Measurements from ENCODE around the gene PRPSAP1. TPM values are rescaled to one million over a fixed set of nuclear protein-coding genes. Genes with fewer than 3 reads are reported as not detected.

PRPSAP1 gene
- polyA plus RNA-seq, 4 donors: 32.2 to 46.7 (median 33.7) TPM

DNA sequence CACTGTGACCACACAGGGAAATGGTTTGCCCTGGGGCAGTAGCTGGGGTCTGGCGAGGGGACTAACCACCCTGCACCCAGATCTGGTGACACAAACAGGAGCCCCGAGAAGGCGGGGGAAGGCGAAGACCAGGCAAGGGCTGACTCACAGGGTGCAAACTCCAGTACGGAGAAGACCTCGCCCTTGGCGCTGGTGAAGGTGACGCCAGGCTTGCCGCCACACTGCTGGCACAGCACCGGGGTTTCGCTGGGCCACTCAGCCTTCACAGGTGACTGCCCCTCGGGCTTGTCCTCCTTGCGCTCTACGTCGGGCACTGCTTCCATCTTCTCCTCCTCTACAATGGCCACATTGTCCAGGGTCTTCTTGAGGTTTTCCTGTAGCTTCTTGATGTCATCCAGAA is 42.3 kb upstream of the PRPSAP1 start:
- WGBS, 3 donors: 27 to 77% (median 34%) methylated on average over 12 to 15 of the region's 15 CpGs
- Histone ChIP-seq H3K27me3 (ENCODE audit: control insufficient read depth in 3 of 3, insufficient read depth in 3 of 3, low read length in 3 of 3) (no peaks in the 10 kb centered on the region), H3K4me3 (ENCODE audit: low read depth in 1 of 3, low read length in 3 of 3) (no peak overlapping the region), H3K36me3 (ENCODE audit: control insufficient read depth in 3 of 3, insufficient read depth in 2 of 3, low read depth in 1 of 3, low read length in 3 of 3) (peaks cover 14 to 89% (median 18%) of the 10 kb centered on the region in 3 donors), H3K4me1 (ENCODE audit: control insufficient read depth in 3 of 3, insufficient read depth in 2 of 3, low read depth in 1 of 3, low read length in 2 of 3) (peaks cover 0 to 4% (median 0%) of the 10 kb centered on the region in 3 donors), H3K9me3 (ENCODE audit: control insufficient read depth in 2 of 2, insufficient read depth in 1 of 2, low read depth in 1 of 2, low read length in 1 of 2) (no peaks in the 10 kb centered on the region), H3K27ac (ENCODE audit: low read depth in 1 of 3, low read length in 2 of 3) (peak overlapping the region in 1 of 3 donors; percentile 63)
- FAIRE-seq: no peak
- DNase-seq: peak in 1 of 2 donors; percentile 93

DNA sequence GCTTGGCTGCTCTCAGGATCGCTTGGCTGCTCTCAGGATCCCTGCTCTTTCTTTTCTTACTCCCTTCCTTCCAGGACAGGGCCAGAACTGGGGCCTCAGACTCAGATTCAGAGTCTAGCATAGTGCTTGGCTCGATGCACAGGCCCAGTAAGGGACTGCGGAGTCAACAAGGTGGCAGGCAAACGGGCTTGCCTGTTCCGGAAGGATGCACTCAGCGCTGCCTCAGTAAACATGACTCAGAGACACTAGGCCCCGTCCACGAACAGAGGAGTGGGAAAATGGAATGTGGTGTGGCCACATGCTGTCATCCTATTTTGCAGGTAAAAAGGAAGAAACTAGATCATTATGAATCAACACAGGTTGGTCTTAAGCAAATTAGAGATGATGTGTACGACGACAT is 40.5 kb upstream of the PRPSAP1 start:
- H3K27ac ChIP-seq (ENCODE audit: low read depth in 1 of 3, low read length in 2 of 3): no peak overlapping the region
- H3K9me3 ChIP-seq (ENCODE audit: control insufficient read depth in 2 of 2, insufficient read depth in 1 of 2, low read depth in 1 of 2, low read length in 1 of 2): no peaks in the 10 kb centered on the region
- H3K4me3 ChIP-seq (ENCODE audit: low read depth in 1 of 3, low read length in 3 of 3): no peak overlapping the region
- H3K4me1 ChIP-seq (ENCODE audit: control insufficient read depth in 3 of 3, insufficient read depth in 2 of 3, low read depth in 1 of 3, low read length in 2 of 3): peaks cover 0 to 4% (median 0%) of the 10 kb centered on the region in 3 donors
- no peak for DNase-seq
- H3K27me3 ChIP-seq (ENCODE audit: control insufficient read depth in 3 of 3, insufficient read depth in 3 of 3, low read length in 3 of 3): no peaks in the 10 kb centered on the region
- peaks cover 3 to 87% (median 13%) of the 10 kb centered on the region in 3 donors for H3K36me3 ChIP-seq (ENCODE audit: control insufficient read depth in 3 of 3, insufficient read depth in 2 of 3, low read depth in 1 of 3, low read length in 3 of 3)
- WGBS, 3 donors: 89 to 97% (median 93%) methylated on average over 10 of the region's 10 CpGs
- FAIRE-seq: no peak

- FAIRE-seq: no peak
- peaks cover 0 to 4% (median under 1%) of the 10 kb centered on the region in 3 donors for H3K4me1 ChIP-seq (ENCODE audit: control insufficient read depth in 3 of 3, insufficient read depth in 2 of 3, low read depth in 1 of 3, low read length in 2 of 3)
- no peak overlapping the region for H3K27ac ChIP-seq (ENCODE audit: low read depth in 1 of 3, low read length in 2 of 3)
- H3K9me3 ChIP-seq (ENCODE audit: control insufficient read depth in 2 of 2, insufficient read depth in 1 of 2, low read depth in 1 of 2, low read length in 1 of 2): no peaks in the 10 kb centered on the region
- no peak for DNase-seq
- no peak overlapping the region for H3K4me3 ChIP-seq (ENCODE audit: low read depth in 1 of 3, low read length in 3 of 3)
- H3K27me3 ChIP-seq (ENCODE audit: control insufficient read depth in 3 of 3, insufficient read depth in 3 of 3, low read length in 3 of 3): peaks cover 0 to 7% (median 0%) of the 10 kb centered on the region in 3 donors
- H3K36me3 ChIP-seq (ENCODE audit: control insufficient read depth in 3 of 3, insufficient read depth in 2 of 3, low read depth in 1 of 3, low read length in 3 of 3): peaks cover 3 to 65% (median 13%) of the 10 kb centered on the region in 3 donors
- 96 to 97% (median 96%) methylated on average over 21 of the region's 21 CpGs for WGBS, 3 donors
Observed at GRCh38 chr17:76391200-76391715, 37.5 kb upstream of the PRPSAP1 start.

GRCh38 chr17:76390003-76390421 is 36.3 kb upstream of the PRPSAP1 start:
- Histone ChIP-seq H3K4me1 (ENCODE audit: control insufficient read depth in 3 of 3, insufficient read depth in 2 of 3, low read depth in 1 of 3, low read length in 2 of 3) (peaks cover 0 to 12% (median 0%) of the 10 kb centered on the region in 3 donors), H3K9me3 (ENCODE audit: control insufficient read depth in 2 of 2, insufficient read depth in 1 of 2, low read depth in 1 of 2, low read length in 1 of 2) (no peaks in the 10 kb centered on the region), H3K36me3 (ENCODE audit: control insufficient read depth in 3 of 3, insufficient read depth in 2 of 3, low read depth in 1 of 3, low read length in 3 of 3) (peaks cover 3 to 53% (median 6%) of the 10 kb centered on the region in 3 donors), H3K27ac (ENCODE audit: low read depth in 1 of 3, low read length in 2 of 3) (no peak overlapping the region), H3K27me3 (ENCODE audit: control insufficient read depth in 3 of 3, insufficient read depth in 3 of 3, low read length in 3 of 3) (peaks cover 0 to 20% (median 0%) of the 10 kb centered on the region in 3 donors), H3K4me3 (ENCODE audit: low read depth in 1 of 3, low read length in 3 of 3) (no peak overlapping the region)
- no peak for FAIRE-seq
- WGBS, 3 donors: 88 to 96% (median 89%) methylated on average over 11 of the region's 11 CpGs
- no peak for DNase-seq

DNA sequence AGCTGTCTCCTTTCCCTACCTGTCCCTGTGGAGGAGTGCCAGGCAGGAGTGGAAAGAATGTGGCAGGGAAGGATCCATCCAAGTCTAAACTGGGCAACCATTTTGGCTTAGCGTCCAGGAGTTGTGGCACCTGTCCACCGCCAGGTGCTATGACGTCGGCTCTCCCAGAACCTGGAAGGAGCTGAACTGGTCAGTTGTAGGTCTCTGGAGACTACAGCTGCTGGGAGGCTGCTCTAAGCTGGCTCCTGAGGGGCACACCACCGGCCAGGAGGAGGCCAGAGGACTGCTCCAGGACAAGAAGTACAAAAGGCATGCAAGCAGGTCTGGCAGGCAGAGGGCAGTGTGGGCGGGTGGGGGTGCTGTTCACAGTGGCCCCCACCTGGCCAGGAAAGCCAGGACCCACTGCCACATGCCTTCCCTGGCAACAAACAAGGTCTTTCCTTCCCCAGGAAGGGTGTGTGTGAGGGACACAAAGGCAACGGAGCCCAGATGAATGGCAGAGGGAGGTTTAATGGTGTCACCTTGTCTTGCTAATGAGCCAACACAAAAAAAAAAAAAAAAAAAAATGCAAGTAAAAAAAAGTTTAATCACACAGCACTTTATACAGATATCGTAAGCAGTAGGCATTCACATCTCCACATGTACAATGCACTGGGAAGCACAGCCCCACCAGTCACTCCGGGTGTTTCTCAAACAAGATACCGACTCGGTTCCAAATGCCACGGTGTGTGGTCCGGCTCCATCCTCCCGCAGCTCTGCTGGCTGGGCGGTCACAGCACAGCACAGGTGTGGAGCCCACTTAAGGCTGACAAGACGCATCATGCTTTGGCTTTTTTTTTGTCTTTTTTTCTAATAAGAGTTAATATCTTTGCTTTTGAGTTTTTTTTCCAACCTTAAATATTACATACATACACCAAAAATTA is 35.5 kb upstream of the PRPSAP1 start:
- Histone ChIP-seq H3K9me3 (ENCODE audit: control insufficient read depth in 2 of 2, insufficient read depth in 1 of 2, low read depth in 1 of 2, low read length in 1 of 2) (no peaks in the 10 kb centered on the region), H3K4me1 (ENCODE audit: control insufficient read depth in 3 of 3, insufficient read depth in 2 of 3, low read depth in 1 of 3, low read length in 2 of 3) (peaks cover 0 to 13% (median 0%) of the 10 kb centered on the region in 3 donors), H3K4me3 (ENCODE audit: low read depth in 1 of 3, low read length in 3 of 3) (no peak overlapping the region), H3K36me3 (ENCODE audit: control insufficient read depth in 3 of 3, insufficient read depth in 2 of 3, low read depth in 1 of 3, low read length in 3 of 3) (peaks cover 3 to 51% (median 5%) of the 10 kb centered on the region in 3 donors), H3K27ac (ENCODE audit: low read depth in 1 of 3, low read length in 2 of 3) (no peak overlapping the region), H3K27me3 (ENCODE audit: control insufficient read depth in 3 of 3, insufficient read depth in 3 of 3, low read length in 3 of 3) (peaks cover 0 to 26% (median 0%) of the 10 kb centered on the region in 3 donors)
- DNase-seq (no peak), FAIRE-seq (no peak)
- 84 to 88% (median 86%) methylated on average over 16 of the region's 16 CpGs for WGBS, 3 donors

DNA sequence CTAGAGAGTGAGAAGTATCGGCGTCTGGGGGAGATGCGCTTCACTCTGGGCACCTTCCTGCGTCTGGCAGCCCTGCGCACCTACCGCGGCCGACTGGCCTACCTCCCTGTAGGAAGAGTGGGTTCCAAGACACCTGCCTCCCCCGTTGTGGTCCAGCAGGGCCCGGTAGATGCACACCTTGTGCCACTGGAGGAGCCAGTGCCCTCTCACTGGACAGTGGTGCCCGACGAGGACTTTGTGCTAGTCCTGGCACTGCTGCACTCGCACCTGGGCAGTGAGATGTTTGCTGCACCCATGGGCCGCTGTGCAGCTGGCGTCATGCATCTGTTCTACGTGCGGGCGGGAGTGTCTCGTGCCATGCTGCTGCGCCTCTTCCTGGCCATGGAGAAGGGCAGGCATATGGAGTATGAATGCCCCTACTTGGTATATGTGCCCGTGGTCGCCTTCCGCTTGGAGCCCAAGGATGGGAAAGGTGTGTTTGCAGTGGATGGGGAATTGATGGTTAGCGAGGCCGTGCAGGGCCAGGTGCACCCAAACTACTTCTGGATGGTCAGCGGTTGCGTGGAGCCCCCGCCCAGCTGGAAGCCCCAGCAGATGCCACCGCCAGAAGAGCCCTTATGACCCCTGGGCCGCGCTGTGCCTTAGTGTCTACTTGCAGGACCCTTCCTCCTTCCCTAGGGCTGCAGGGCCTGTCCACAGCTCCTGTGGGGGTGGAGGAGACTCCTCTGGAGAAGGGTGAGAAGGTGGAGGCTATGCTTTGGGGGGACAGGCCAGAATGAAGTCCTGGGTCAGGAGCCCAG is 33.5 kb upstream of the PRPSAP1 start:
- DNase-seq (peak in 1 of 2 donors; percentile 38), FAIRE-seq (no peak)
- H3K27me3 ChIP-seq (ENCODE audit: control insufficient read depth in 3 of 3, insufficient read depth in 3 of 3, low read length in 3 of 3): peaks cover 0 to 42% (median 0%) of the 10 kb centered on the region in 3 donors
- peaks cover 0 to 36% (median 2%) of the 10 kb centered on the region in 3 donors for H3K36me3 ChIP-seq (ENCODE audit: control insufficient read depth in 3 of 3, insufficient read depth in 2 of 3, low read depth in 1 of 3, low read length in 3 of 3)
- H3K4me1 ChIP-seq (ENCODE audit: control insufficient read depth in 3 of 3, insufficient read depth in 2 of 3, low read depth in 1 of 3, low read length in 2 of 3): peaks cover 0 to 25% (median 0%) of the 10 kb centered on the region in 3 donors
- WGBS, 3 donors: 59 to 91% (median 73%) methylated on average over 31 of the region's 31 CpGs
- H3K27ac ChIP-seq (ENCODE audit: low read depth in 1 of 3, low read length in 2 of 3): no peak overlapping the region
- H3K4me3 ChIP-seq (ENCODE audit: low read depth in 1 of 3, low read length in 3 of 3): no peak overlapping the region
- H3K9me3 ChIP-seq (ENCODE audit: control insufficient read depth in 2 of 2, insufficient read depth in 1 of 2, low read depth in 1 of 2, low read length in 1 of 2): no peaks in the 10 kb centered on the region

GRCh38 chr17:76385892-76386786 is 32.4 kb upstream of the PRPSAP1 start:
- Histone ChIP-seq H3K9me3 (ENCODE audit: control insufficient read depth in 2 of 2, insufficient read depth in 1 of 2, low read depth in 1 of 2, low read length in 1 of 2) (no peaks in the 10 kb centered on the region), H3K27ac (ENCODE audit: low read depth in 1 of 3, low read length in 2 of 3) (no peak overlapping the region), H3K4me3 (ENCODE audit: low read depth in 1 of 3, low read length in 3 of 3) (peak overlapping the region in 2 of 3 donors; percentile 26 to 66), H3K36me3 (ENCODE audit: control insufficient read depth in 3 of 3, insufficient read depth in 2 of 3, low read depth in 1 of 3, low read length in 3 of 3) (peaks cover 0 to 25% (median 0%) of the 10 kb centered on the region in 3 donors), H3K27me3 (ENCODE audit: control insufficient read depth in 3 of 3, insufficient read depth in 3 of 3, low read length in 3 of 3) (peaks cover 0 to 46% (median 0%) of the 10 kb centered on the region in 3 donors), H3K4me1 (ENCODE audit: control insufficient read depth in 3 of 3, insufficient read depth in 2 of 3, low read depth in 1 of 3, low read length in 2 of 3) (peaks cover 0 to 28% (median 0%) of the 10 kb centered on the region in 3 donors)
- WGBS, 3 donors: 33 to 41% (median 33%) methylated on average over 49 to 52 of the region's 52 CpGs
- peak; percentile 74 to 86 for DNase-seq
- no peak for FAIRE-seq

All from small intestine (tissue), 7 donors.